Measurements from ENCODE around the gene WNT7B.
A peak's percentile ranks its signal among the peaks of the same experiment; 100 is the strongest.

Gene WNT7B

DNA sequence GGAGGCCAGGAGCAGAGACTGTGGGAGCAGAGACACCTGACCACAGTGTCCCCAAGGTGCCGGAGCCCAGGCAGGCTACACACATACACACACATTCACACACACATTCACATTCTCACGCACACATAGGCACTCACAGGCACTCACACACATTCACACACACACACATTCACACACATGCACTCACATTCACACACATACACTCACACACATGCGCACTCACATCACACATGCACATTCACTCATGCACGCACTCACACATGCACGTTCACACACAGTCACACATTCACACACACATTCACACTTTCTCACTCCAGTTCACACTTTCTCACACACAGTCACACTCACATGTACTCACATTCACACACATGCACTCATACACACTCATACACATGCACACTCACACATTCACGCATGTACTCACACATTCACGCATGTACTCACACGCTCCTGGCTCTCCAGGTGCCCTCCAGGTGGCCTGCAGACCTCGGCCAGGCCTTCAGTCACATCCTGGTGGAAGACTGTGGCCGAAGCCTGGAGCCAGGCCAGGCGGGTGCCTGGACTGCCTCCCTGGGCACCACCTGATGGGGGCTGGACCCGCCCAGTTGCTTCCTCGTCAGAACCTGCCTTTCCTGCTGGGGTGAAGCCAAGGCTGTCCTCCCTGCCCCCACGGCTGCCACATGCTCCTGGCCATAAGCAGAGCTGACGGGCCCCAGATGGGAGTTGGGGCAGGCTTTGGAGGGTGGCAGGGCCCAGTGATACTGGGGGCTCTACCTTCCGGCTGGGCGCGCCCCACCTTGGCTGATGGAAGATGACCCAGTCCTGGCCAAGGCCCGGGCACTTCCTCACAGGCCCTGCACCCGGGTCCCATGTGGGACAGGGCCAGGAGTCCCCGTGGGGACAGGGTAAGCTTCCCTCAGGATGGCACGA, 89.5 kb downstream of the WNT7B start:
- DNase-seq (ENCODE audit: low spot score), result peak; percentile 39

DNA sequence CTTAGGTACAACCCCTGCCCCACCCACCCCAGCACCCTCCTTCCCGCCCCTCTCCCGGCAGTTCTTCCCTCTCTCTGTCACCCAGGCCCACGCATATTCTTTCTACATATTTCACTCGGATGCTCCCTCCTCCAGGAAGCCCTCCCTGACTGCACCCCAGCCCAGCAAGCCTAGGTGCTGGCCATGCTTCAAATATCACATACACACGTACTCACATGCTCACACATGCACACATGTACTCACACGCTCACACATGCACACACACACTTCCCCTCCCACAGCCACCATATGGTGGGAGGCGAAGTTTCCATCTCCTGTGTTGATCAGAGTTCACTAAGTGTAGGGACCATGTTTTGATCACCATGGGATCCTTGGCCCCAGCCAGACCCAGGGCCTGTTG, 90.4 kb downstream of the WNT7B start:
- no peak for DNase-seq (ENCODE audit: low spot score)

DNA sequence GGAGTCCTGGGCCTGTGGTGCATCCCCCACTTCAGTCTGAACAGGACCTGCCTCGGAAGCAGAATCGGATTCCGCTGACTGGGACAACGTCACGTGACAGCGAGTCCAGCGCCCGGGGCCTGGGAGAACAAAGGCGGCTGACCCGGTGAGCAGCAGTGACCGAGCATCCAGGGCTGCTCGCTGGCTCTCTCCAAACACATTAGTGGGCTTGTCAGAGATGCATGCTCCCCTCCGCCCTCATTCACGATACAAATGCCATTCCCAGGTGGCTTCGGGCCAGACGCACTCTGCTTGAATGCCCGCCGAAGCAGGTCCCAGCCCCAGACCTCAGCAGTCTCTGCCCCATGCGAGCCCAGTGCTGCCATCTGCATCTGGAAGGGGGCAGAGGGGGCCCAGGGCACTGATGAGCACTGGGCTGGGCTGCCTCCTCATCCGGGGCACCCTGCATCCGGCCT, 91.0 kb downstream of the WNT7B start:
- DNase-seq (ENCODE audit: low spot score), result peak; percentile 53

DNA sequence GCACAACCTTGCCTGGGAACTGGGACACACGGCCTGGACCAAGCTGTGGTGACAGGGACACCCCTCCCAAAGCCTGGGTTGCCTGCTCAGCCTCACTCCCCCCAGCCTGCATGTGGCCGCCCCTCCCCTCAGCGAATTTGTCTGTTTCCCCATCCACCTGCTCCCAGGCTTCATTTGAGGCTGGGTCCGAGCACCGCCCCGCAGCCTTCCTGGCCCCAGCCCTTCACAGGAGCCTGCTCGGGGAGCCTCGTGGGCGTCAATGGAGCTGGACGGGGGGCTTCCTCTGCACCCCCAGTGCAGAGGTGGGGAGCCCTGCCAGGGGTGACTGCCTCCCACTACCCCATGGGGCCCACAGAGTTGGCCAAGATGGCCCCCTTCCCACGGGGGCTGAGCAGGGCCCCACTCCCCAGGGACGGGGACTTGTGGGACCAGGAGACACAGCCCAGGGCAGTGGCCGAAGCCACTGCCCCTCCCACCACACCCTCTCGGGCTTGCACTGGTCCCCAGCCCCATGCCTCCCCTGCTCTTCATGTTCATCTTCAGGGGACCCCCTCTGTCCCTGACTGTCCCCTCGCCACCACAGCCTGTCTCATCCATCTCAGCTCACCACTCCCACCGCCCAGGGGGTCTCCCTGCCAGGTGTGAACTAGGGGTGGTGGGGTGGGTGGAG, 91.7 kb downstream of the WNT7B start:
- peak; percentile 43 for DNase-seq (ENCODE audit: low spot score)

DNA sequence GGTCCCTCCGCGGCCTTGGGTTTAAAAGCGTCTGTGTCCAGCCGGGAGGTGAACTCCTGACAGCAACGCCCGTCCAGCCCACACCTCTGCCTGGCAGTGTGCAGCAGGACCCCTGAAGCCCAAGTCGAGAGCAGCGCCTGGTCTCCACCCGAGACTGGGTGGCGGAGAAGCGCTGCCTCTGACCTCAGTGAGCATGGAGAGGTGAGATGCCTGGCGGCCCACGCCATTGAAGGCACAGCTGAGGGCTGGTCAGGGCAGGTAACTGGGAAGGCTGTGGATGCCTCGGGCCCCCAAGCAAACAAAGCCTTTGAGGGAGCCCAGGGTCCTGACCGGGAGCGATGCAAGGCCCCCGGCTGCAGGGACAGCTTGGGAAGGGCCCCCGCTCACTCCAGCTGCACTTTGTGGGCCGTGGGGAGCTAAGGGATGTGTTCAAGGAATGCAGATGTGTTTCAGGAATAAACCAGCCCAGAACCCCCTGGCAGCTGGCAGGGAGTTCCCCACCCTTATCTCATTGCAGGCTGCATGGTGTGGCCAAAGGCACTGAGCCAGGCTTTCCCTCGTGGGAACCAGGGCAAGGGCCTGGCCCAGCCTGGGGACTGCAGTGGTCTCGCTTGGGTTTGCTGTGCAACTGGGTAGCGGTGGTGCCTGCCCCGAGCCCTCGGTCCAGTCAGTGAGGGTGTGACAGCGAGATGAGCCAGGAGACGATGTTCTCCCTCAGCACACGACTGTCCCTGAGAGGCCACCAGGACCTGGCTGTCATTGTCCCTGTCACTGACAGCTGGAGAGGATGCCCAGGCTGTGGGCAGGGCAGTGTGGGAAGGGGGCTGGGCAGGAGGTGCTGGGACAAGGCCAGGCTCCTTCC, 92.5 kb downstream of the WNT7B start:
- peak; percentile 46 for DNase-seq (ENCODE audit: low spot score)

DNA sequence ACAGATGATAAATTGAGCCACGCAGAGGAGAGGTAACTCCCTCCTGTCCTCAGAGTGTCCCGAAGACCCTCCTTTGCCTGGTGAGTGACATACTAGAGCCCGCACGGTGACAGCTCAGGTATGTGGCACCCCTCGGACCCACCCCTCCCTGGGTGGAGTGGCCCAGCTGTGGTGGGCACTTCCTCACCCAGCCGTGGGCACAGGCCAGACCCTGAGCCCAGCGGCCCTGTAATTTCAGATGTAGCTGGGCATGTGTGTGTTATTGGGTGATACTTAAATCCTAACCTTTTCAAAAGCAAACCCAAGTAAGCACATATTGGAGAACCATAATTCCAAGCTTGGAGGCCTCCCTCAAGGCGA, 93.2 kb downstream of the WNT7B start:
- DNase-seq (ENCODE audit: low spot score), result no peak

DNA sequence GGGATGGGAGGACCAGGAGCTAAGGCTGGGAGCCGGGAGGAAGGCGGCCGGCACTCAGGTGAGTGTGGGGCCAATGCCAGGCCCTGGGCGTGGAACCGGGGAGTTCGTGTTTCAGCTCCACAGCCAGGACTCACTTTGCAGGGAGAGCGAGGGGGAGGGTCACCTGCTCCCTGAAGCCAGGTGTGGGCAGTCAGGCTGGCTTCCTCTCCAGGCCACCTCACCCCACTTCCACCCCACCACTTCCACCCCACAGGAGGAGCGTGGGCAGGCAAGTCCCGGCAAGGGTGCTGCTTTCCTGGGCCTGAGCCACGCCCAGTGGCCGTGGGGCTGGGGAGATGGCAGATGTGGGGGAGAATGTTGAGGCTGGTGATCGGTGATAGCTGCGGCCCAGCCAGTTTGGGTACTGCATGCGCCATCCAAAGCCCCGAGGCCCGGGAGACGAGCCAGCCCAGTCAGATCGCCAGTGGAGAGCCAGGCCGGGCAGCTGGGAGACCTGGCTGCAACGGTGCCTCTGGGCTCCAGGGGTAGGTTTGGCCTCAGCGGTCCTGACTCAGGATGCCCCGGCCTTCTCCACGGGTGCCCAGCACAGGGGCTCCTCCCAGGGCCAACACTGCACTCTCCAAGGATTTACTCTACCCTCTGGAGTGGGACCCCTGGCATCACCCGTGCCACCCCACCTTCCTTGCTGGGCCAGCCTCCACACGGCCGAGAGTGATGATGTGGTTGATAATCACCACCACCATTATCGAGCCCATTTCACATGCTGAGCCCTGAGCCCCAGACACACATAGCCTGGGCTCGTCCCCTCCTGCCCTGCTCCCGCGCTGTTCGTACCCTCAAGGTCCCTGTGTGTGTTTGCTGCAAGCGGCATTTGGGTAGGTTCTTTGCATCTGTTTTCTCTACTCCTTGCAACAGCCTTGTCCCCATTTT, 93.8 kb downstream of the WNT7B start:
- DNase-seq (ENCODE audit: low spot score), result peak; percentile 46

DNA sequence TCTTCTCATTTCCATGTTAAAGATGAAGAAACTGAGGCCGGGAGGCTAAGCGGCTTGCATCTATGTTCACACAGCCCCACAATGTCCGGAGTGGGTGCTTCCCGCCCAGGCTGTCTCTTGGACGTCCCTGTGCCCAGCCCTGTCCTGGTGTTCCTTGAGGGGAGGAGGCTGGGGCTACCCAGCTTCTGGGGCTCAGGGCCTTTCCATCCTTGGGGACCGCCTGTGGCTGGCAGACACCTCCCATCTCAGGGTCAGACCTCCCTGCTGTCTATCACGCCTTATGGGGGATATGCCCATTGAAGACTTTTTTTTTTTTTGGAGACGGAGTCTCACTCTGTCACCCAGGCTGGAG, 95.5 kb downstream of the WNT7B start:
- peak; percentile 26 for DNase-seq (ENCODE audit: low spot score)

DNA sequence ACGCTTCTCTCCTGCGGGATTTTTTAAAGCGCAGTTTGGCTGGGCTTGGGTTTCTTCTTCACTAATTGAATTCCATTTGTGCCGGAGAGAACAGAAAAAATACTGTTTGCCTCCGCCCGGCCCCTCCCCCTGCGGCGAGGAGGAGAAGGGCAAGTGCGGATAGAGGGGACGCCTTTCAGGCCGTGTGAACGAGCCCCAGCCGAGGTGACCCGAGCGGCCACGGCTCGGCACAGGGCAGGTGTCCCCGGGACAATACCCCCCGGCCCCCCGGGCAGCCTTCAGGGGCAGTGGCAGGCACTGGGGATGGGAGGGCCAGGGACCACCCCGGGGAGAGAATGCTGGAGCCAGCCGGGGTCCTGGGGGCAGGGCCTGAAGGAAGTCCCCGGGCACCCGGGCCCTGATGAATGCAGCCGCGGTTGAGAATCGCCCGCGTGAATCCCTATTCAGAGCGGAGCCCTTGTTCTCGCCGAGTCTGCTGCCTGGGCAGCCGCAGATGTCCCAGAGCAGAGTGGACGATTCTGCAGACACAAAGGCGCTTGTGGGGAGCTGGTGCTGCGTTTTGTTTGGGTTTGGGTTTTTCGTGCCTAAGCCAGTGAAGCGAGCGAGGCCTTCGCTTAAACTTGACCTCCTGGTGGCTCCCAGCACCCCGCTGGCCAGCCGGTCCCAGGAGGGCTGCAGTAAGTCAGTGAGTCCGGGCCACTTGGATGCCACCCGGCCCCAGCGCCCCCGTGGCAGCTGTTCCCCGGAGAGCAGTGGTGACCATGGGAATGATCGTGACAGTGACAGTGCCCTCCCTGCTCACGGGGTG, 96.0 kb downstream of the WNT7B start:
- peak; percentile 51 for DNase-seq (ENCODE audit: low spot score)

DNA sequence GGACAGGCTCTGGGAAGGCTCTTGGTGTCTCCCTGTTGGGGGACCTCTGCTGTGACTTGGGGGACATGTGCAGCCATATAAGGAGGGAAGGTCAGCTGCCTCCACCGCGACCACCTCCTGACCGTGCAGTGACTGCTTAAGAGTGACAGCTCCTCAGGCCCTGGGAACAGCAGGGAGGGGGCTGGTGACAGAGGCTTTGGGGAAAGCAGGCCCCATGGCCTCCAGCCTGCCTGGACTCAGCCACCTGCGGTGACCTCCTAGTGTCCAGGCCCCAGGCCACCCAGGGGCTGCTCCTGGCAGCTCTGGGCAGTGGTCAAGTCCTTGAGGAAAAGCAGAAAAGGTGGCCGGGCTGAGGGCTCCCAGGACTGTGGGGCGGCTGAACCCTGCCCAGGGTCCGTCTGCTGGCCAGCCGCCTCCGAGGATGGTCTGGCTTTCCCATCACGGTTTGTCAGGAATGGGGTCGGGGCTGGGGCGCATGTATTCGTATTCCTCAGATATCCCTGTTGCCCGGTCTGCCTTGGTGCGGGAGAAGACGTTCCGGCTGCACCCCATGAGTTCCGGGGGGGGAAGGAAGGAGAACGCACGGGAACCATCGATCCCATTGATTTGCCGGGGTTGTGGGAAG, 96.8 kb downstream of the WNT7B start:
- DNase-seq (ENCODE audit: low spot score), result peak; percentile 50

DNA sequence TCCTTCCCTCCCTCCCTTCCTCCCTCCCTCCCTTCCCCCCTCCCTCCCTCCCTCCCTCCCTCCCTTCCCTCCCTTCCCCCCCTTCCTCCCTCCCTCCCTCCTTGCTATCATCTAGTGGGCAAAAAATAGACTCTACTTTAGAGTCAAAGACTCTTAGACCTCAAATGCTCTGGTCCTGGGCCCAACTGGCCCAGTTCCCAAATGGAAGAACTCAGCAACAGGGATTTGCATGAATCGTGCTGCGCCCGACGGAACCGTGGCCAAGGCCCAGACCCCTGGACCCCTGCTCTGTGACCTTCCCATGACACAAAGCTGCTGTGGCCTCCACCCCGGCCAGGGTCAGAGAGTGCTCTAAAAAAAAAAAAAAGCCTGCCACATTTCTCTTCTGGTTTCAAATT, 97.4 kb downstream of the WNT7B start:
- DNase-seq (ENCODE audit: low spot score), result peak; percentile 34

DNA sequence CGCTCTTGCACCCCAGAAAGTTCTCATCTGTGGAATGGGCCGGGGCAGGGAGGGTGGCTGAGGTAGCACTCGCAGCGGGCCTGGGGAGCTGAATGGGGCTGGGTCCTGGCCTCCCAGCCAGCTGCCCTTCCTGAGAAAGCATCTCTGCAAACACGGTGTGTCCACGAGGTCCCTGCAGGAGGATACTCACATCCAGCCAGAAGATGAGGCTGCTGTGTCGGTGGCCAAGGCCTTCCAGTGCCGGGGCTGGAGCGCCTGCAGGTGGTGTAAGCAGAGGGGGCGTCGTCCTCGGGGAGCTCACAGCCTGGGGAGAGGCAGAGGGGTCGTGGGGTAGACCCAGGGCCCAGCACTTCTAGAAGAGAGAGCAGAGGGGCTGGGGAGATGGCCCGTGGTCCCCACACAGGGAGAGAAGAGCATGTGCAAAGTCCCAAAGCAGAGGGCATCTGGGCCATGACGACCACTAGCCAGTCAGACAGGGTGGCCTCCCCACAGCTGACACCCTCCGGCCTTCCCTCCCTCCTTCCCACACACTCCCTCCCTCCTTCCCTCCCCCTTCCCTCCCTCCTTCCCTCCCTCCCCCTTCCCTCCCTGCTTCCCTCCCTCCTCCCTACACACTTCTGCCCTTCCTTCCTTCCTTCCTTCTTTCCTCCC, 97.9 kb downstream of the WNT7B start:
- DNase-seq (ENCODE audit: low spot score), result peak; percentile 52

DNA sequence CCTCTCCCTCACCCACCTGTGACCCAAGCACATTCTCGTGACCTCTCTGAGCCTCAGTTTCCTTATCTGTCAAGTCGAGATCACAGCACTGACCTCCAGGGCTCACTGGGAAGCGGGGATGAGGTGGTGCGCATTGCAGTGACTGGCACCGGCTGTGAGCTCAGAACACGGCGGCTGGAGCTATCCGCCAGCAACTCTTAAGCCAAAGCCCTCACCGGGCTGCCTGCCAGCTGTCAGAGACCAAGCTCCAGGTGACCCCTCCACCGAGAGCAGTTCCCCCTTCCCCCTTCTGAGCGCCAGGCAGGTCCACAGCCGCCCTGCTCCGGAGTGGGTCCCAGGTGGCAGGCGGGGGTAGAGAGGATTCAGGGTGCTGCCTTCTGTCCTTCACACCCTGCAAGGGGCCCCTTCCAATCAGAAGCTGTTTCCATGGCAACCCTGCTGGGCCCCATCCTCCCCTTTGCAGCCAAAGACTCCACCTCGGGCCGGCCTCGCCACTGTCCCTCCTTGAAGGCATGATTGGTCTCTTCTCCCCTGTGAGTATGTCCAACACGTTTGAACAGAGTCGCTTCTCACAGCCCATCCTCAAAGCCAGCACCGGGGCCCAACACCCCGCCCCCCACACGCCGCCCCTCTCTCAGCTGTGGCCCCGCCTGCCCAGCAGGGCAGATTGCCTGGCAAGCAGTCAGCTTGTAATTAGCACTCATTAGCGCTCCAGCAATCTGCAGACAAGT, 98.7 kb downstream of the WNT7B start:
- peak; percentile 56 for DNase-seq (ENCODE audit: low spot score)

DNA sequence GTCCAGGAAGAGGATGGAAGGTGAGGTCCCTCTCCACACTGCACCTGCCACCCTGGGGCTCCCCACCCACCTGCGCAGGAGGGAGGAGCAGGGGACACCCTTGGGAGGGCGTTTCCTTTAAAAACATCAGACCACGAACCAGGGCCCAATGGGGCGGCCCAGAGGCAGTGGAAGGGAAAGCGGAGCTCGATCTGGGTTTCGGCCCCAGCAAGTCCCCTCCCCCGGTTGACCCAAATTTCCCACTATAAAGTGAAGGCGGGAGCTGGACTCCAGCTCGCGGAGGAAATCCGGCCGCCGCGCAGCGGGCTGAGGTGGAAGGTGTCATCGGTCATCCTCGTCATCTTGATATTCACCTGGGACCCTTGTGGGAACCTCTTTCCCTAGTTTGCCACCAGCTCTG, 99.3 kb downstream of the WNT7B start:
- no peak for DNase-seq (ENCODE audit: low spot score)

DNA sequence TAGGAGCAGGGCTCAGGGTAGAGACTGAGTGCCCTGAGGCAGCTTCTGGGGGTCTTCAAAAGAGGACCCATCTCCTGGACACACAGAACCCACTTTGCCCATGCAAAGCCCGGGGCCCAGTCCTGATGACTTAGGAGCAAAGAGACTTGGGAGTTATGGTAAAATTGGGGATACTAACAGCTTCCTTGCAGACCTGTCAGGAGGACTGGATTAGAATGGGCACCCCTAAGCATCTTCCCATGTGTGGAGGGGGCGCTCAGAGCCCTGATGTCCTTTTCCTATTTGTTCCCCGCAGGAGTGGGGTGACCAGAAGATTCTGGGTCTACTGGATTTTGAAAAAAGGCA, 100.0 kb downstream of the WNT7B start:
- no peak for DNase-seq (ENCODE audit: low spot score)

DNA sequence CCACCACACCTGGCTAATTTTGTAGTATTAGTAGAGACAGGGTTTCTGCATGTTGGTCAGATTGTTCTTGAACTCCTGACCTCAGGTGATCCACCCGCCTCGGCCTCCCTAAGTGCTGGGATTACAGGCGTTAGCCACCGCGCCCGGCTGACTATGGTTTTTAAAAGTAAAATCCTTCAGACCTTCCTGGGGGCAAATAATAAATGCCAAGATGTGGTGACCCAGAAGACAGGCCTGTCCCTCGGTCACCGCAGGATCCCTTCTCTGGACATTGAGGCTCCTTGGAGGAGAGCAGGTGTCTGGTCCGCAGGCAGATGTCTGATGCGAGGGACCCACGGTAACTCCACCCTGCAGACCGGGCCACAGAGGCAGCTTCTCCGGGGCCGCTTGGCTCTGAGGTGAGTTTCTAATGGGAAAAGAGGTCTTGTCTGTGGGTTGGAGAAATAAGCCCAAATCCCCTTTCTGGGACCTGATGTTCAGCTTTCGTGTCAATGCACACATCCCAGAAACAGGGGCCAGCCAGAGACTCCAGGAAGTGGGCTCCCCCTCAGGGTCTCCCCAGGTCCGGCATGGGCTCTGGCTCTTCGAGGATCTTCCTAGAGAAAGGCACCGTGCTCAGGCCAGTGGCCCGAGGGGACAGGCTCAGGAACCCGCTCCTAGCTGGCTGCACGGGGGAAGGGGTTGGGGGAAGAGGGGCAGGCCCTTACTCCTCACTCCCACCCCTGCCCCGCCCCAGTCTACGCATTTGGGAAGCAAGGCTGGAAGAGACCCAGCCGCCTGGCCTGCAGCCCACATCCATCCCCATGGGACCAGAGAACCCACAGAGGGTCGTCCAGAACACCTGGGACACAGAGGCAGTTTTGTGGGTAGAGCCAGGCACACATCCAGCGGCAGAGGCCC, 100.6 kb downstream of the WNT7B start:
- DNase-seq (ENCODE audit: low spot score), result peak; percentile 50

DNA sequence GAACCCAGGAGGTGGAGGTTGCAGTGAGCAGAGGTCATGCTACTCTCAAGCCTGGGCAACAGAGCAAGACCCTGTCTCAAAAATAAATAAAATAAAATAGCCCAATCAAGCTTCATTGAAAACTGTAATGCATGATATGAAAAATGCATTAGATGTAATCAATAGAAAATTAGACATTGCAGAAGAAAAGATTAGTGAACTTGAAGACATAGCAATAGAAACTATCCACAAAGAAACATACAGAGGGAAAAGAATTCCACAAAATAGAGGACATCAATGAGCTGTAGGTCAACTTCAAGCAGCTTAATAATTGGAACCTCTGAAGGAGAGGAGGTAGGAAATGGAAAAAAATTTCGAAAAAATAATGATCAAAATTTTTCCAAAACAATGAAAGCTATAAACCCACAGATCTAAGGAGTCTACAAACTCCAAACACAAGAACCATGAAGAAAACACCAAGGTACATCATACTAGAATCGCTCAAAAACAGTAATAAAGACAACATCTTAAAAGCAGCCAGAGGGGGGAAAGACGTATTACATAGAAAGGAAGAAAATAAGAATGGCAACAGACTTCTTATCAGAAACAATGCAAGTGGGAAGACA, 104.2 kb downstream of the WNT7B start:
- no peak for DNase-seq (ENCODE audit: low spot score)

DNA sequence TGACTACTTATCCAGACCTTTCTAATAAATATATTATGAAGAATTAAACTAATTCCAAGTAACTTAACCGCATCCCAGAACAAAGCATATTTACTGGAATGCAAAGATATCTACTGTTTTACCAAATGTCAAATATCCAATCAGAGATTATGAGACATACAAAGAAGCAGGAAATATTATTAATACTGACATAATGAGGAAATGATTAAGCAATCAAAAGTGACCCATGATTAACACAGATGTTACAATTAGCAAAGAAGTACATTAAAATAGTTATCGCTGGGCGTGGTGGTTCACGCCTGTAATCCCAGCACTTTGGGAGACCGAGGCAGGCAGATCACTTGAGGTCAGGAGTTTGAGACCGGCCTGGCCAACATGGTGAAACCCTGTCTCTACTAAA, 105.2 kb downstream of the WNT7B start:
- DNase-seq (ENCODE audit: low spot score), result no peak

Data from ecto neural progenitor cell (in vitro differentiated cells).